Nephron (organoid): Measurements from ENCODE around the gene HEPACAM.

Source experiments
- H3K27ac Mint-ChIP-seq, 3 experiments: 2 replicates each; pipeline ENCODE4 v1.8.0; 2020; ENCODE audit warnings: mixed read lengths in 3 of 3, mild to moderate bottlenecking in 2 of 3, moderate library complexity in 1 of 3
- H3K27me3 Mint-ChIP-seq: 2 replicates; pipeline ENCODE4 v1.8.0; 2021; ENCODE audit warnings: low read depth, mild to moderate bottlenecking, moderate library complexity, mixed read lengths
- H3K36me3 Mint-ChIP-seq: 2 replicates; pipeline ENCODE4 v1.8.0; 2020; ENCODE audit warnings: low read depth, mixed read lengths
- H3K4me1 Mint-ChIP-seq: 2 replicates; pipeline ENCODE4 v1.8.0; 2020; ENCODE audit warnings: mixed read lengths
- H3K4me3 Mint-ChIP-seq, 3 experiments: 2 replicates each; pipeline ENCODE4 v1.8.0; 2020; ENCODE audit warnings: mild to moderate bottlenecking in 3 of 3, mixed read lengths in 3 of 3, moderate library complexity in 2 of 3
- H3K9me3 Mint-ChIP-seq: 2 replicates; pipeline ENCODE4 v1.8.0; 2020; ENCODE audit warnings: mixed read lengths
- CTCF ChIP-seq, 3 experiments: fragments of 200-600 bp; sonication (generic); IDR thresholded peaks; one replicate each; pipeline ENCODE4 v1.5.0; 2021; ENCODE audit warnings: antibody characterized with exemption in 3 of 3; ENCODE audit not compliant: unreplicated experiment in 3 of 3

HEPACAM gene

DNA sequence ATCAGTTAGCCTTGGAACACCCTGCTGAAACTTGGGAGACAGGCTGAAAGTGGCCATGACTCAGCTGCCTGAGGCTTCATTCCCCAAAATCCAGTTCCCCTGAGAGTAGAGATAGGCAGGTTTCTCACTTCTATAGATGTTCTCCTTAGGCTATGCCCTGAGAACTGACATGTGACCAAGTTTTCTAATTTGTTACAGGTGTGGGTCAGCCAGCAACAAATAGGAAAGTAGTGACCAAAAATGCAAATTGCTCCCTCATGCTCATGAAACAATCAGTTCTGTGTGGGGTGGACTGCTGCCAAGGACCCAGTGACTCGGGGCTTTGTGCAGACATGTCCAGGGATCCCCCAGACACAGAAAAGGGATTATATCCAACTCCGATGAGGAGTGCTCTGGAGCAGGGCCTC lies 10.9 kb upstream of the HEPACAM start:
- Mint-ChIP-seq H3K36me3 (no peaks in the 10 kb centered on the region), H3K27ac (no peak overlapping the region), H3K4me1 (peaks cover 8% of the 10 kb centered on the region), H3K27me3 (peaks cover 4% of the 10 kb centered on the region), H3K4me3 (no peak overlapping the region), H3K9me3 (peaks cover 4% of the 10 kb centered on the region)
- TF ChIP-seq CTCF (IDR thresholded peaks at IDR 0.05; ENCODE audit: unreplicated experiment in 3 of 3): no peak

- Mint-ChIP-seq H3K27ac (no peak overlapping the region), H3K9me3 (peaks cover 4% of the 10 kb centered on the region), H3K4me3 (no peak overlapping the region), H3K27me3 (peaks cover 4% of the 10 kb centered on the region), H3K4me1 (peaks cover 8% of the 10 kb centered on the region), H3K36me3 (no peaks in the 10 kb centered on the region)
- TF ChIP-seq CTCF (IDR thresholded peaks at IDR 0.05; ENCODE audit: unreplicated experiment in 3 of 3): no peak
These were observed 10.0 kb upstream of the HEPACAM start for GRCh38 chr11:124945826-124946225.

- peaks cover 8% of the 10 kb centered on the region for H3K4me1 Mint-ChIP-seq
- peaks cover 4% of the 10 kb centered on the region for H3K27me3 Mint-ChIP-seq
- no peak overlapping the region for H3K27ac Mint-ChIP-seq
- no peak overlapping the region for H3K4me3 Mint-ChIP-seq
- peaks cover 4% of the 10 kb centered on the region for H3K9me3 Mint-ChIP-seq
- TF ChIP-seq CTCF (IDR thresholded peaks at IDR 0.05; ENCODE audit: unreplicated experiment in 3 of 3): no peak
- no peaks in the 10 kb centered on the region for H3K36me3 Mint-ChIP-seq
These were observed 8.7 kb upstream of the HEPACAM start for GRCh38 chr11:124944565-124944964.

DNA sequence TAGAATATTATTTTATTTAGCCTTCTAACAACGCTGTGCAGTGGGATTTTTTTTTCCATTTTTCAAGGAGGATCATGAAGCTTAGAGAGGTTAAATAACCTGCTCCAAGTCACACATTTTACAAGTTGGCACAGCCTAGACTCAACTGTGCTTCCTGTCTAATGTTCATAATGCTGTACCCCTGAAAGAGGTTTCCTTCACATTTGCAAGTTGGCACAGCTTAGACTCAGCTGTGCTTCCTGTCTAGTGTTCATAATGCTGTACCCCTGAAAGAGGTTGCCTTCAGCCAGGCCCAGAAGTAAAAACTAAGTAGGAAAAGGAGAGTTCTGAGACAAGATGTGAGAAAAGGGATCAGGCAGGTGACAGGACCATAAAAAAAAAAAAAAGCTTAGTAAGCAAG lies 7.9 kb upstream of the HEPACAM start:
- H3K27me3 Mint-ChIP-seq: peaks cover 4% of the 10 kb centered on the region
- no peak overlapping the region for H3K4me3 Mint-ChIP-seq
- no peaks in the 10 kb centered on the region for H3K36me3 Mint-ChIP-seq
- H3K27ac Mint-ChIP-seq: peak overlapping the region in 1 of 3 experiments; percentile 65
- peaks cover 8% of the 10 kb centered on the region for H3K4me1 Mint-ChIP-seq
- peaks cover 4% of the 10 kb centered on the region for H3K9me3 Mint-ChIP-seq
- TF ChIP-seq CTCF (IDR thresholded peaks at IDR 0.05; ENCODE audit: unreplicated experiment in 3 of 3): no peak

DNA sequence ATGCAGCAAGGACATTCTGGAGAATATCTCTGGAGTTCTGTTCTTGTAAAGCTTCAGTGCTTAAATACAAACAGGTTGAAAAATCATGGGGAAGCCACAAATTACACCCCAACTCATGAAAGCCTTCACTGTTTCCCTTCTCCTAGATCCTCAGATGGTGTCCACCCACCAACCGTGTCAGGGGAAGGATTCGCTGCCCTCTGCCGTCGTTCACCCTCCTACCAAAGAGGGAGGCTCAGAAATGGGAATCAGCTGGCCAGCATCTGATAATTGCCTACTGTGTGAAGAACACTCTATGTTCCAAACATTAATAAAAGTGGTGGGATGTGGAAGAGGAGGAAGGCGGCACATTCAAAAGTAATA lies 7.4 kb upstream of the HEPACAM start:
- peak overlapping the region in 1 of 3 experiments; percentile 15 for H3K27ac Mint-ChIP-seq

More for the DNA sequence above, 7.4 kb upstream of the HEPACAM start:
- no peak for TF ChIP-seq CTCF (IDR thresholded peaks at IDR 0.05; ENCODE audit: unreplicated experiment in 3 of 3)
- Mint-ChIP-seq H3K9me3 (peaks cover 2% of the 10 kb centered on the region), H3K4me1 (peaks cover 8% of the 10 kb centered on the region), H3K36me3 (no peaks in the 10 kb centered on the region), H3K4me3 (no peak overlapping the region), H3K27me3 (peaks cover 4% of the 10 kb centered on the region)
